ENCODE data around the gene SYNGR3. TPM values are rescaled to one million over a fixed set of nuclear protein-coding genes. Genes with fewer than 3 reads are reported as not detected.
A peak's percentile ranks its signal among the peaks of the same experiment; 100 is the strongest.

SYNGR3 gene
- total RNA-seq, 4 donors from 2014 or later, result 1.3 to 3.9 (median 3.3) TPM; not detected in 1

DNA sequence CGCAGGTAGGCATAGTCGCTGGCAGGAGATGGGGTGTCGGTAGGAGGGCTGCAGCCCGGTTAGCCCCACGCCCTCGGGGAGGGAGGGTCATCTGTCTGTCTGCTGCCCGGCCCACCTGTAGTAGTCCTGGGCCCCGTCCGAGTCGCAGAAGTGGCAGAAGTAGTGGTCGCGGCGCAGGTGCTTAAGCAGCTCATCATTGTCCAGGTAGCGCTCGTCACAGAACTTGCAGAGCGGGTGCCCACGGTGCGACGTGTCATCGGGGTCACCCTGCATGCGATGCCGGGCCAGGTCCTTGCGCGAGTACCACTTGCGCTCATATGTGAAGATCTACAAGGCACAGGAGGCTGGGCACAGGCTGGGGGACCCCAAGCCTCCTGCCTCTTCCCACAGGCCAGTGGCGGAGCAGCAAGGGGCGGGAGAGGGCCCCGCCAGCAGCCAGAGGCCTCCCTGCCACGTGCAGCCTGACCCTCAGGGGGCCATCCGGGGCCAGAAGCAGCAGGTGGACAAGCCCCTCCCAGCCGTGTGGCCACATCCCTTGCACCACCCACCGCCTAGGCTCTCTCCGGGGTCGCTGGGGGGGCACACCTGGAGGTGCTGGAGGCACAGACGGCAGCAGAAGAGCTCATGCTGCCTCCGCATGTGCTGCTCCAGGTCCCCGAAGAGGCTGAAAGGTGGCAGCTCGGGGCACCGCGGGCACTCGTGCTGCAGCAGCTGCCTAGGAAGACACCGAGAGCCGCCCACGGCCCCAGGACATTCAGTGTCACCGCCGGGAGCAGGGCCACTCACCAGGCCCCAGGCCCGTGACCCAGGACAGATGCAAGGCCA is 12.8 kb downstream of the SYNGR3 start:
- peaks cover 9 to 44% (median 12%) of the 10 kb centered on the region in 4 donors for H3K4me1 ChIP-seq
- H3K27ac ChIP-seq, result no peak overlapping the region
- TF ChIP-seq, protein P1, sequence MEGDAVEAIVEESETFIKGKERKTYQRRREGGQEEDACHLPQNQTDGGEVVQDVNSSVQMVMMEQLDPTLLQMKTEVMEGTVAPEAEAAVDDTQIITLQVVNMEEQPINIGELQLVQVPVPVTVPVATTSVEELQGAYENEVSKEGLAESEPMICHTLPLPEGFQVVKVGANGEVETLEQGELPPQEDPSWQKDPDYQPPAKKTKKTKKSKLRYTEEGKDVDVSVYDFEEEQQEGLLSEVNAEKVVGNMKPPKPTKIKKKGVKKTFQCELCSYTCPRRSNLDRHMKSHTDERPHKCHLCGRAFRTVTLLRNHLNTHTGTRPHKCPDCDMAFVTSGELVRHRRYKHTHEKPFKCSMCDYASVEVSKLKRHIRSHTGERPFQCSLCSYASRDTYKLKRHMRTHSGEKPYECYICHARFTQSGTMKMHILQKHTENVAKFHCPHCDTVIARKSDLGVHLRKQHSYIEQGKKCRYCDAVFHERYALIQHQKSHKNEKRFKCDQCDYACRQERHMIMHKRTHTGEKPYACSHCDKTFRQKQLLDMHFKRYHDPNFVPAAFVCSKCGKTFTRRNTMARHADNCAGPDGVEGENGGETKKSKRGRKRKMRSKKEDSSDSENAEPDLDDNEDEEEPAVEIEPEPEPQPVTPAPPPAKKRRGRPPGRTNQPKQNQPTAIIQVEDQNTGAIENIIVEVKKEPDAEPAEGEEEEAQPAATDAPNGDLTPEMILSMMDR (IDR thresholded peaks at IDR 0.05), result no peak
- no peak for TF ChIP-seq POLR2A (IDR thresholded peaks at IDR 0.05)
- no peaks in the 10 kb centered on the region for H3K9me3 ChIP-seq
- no peak for DNase-seq
- no peak overlapping the region for H3K4me3 ChIP-seq
- no peaks in the 10 kb centered on the region for H3K27me3 ChIP-seq
- peaks cover 0 to 58% (median 3%) of the 10 kb centered on the region in 3 donors for H3K36me3 ChIP-seq

DNA sequence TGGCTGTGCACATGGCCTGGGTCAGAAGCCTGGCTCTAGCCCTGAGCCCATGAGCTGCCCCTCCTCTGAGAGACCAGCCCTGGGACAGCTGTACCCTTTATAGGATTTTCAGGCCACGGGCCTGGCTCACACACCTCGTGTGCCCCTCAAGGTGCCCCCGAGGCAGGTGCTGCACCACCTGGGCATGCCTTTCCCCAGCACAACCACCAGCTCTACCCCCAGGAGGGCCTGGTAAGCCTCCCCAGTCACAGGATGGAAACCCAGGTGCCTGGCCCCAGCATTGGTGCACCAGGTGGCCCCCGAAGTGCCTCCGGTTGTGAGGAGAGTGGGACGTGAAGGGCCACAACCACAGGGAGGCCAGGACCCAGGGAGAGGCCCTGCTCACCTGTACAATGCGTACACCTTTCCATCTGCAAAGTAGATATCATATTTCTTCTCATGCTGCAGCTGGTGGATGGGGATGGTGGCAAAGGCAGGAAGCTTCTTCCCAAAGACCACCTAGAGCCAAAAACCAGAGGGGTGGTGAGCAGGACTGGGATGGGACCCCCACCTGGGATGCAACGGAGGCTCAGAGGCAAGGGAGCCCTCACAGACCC is 13.6 kb downstream of the SYNGR3 start:
- H3K4me1 ChIP-seq, result peaks cover 16 to 46% (median 19%) of the 10 kb centered on the region in 4 donors
- H3K27me3 ChIP-seq, result no peaks in the 10 kb centered on the region
- H3K9me3 ChIP-seq, result no peaks in the 10 kb centered on the region
- no peak overlapping the region for H3K4me3 ChIP-seq
- TF ChIP-seq, protein P1 (IDR thresholded peaks at IDR 0.05), result no peak
- TF ChIP-seq POLR2A (IDR thresholded peaks at IDR 0.05), result no peak
- H3K27ac ChIP-seq, result peak overlapping the region in 1 of 4 donors; percentile 72
- no peak for DNase-seq
- H3K36me3 ChIP-seq, result peaks cover 0 to 51% (median 3%) of the 10 kb centered on the region in 3 donors

DNA sequence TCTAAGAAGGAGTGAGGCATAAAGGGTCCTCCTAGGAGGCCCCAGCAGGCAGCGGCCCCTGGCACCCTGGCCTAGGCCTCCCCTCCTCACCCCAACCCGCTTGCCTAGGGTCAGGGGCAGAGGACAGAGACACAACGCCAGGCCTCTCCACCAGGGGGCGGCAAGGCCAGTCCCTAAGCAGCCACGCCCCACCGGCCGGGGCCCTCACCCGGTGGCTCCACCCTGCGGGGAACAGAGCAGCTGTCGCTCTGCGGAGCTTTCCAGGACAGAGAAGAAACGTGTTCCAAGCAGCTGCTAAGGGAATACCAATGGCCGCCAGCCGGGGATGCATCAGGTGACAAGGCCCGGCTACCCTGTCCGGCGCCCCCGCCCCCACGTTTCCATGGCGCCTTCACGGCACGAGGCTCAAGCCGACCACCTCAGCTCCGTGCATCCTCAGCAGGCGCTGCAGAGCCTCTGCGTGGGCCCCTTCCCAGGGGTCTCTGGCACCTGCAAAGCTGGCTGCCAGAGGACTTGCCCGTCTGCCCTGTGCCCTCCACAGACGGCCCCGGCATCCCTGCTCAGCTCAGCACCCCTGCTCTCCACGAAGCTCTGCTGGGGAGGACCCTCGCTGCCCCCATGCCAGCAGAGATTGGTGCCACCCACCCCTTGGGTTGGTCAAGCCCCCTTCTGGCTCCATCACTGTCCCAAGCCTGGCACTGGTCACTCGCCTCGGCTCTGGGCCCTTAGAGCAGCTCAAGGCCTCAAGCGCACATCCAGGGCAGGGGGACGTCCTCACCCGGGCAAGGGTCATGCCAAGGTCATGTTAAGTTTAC is 14.3 kb downstream of the SYNGR3 start:
- Histone ChIP-seq H3K9me3 (no peaks in the 10 kb centered on the region), H3K27ac (peak overlapping the region in 3 of 4 donors; percentile 49 to 72 (median 55)), H3K4me3 (peak overlapping the region in 1 of 4 donors; percentile 20), H3K4me1 (peaks cover 16 to 51% (median 24%) of the 10 kb centered on the region in 4 donors), H3K27me3 (no peaks in the 10 kb centered on the region), H3K36me3 (peaks cover 0 to 44% (median 3%) of the 10 kb centered on the region in 3 donors)
- TF ChIP-seq, protein P1 (IDR thresholded peaks at IDR 0.05), result peak; percentile 94 to 98 (median 98)
- no peak for TF ChIP-seq POLR2A (IDR thresholded peaks at IDR 0.05)
- DNase-seq, result peak; percentile 93 to 96 (median 95)

DNA sequence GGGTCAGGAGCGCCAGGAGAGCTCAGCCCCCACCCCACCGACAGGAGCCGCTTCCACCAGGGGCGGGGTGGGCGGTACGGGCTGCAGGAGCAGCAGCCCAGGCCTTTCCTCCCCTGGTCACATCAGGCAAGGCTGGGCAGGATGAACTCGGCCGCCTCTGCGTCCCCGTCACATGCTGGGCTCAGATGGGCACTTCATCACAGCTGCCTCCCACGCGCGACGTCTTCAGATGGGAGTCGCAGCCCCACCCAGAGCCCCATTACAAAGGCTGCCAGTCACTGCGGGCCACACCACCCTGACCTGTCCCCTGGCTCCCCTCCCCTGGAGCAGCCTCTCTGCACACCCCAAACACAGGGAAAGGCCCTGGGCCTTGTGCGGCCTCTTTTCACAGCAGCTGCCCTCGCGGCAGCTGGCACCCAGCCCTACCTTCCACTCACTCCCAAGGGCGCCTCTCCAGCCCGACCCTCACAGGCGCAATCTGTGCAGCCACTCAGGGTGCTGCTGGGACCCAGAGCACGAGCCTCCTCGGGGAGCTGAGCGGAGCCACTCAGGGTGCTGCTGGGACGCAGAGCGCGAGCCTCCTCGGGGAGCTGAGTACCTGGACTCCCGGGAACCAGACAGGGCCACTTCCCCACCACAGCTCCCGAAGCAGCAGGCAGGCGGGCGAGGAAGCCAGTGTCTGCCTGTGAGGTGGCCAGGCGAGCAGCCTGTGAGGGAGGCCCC is 15.2 kb downstream of the SYNGR3 start:
- TF ChIP-seq, protein P1 (IDR thresholded peaks at IDR 0.05), result no peak
- TF ChIP-seq POLR2A (IDR thresholded peaks at IDR 0.05), result no peak
- Histone ChIP-seq H3K27ac (no peak overlapping the region), H3K4me1 (peaks cover 16 to 51% (median 24%) of the 10 kb centered on the region in 4 donors), H3K9me3 (no peaks in the 10 kb centered on the region), H3K36me3 (peaks cover 0 to 35% (median 3%) of the 10 kb centered on the region in 3 donors), H3K4me3 (no peak overlapping the region), H3K27me3 (no peaks in the 10 kb centered on the region)
- no peak for DNase-seq

DNA sequence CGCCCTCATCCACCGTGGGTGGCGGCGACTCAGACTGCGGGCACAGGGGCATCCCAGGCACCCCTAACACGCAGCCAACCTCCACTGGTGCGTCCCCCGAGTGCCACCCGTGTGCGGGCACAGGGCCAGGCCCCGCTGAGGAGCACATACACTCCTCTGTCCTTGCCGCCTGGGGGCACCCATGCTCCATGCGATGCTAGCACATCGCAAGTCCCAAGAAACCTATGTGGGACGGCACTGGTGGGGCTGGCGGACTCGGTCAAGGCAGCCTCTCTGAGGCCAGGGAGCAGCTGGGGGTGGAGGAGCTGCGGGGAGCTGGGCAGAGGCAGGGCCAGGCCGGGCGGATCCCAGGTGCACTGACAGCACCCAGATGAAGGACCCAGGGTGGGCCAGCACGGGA is 15.9 kb downstream of the SYNGR3 start:
- Histone ChIP-seq H3K27ac (no peak overlapping the region), H3K9me3 (no peaks in the 10 kb centered on the region), H3K4me3 (no peak overlapping the region), H3K4me1 (peaks cover 16 to 58% (median 24%) of the 10 kb centered on the region in 4 donors), H3K36me3 (peaks cover 0 to 28% (median 3%) of the 10 kb centered on the region in 3 donors), H3K27me3 (no peaks in the 10 kb centered on the region)
- TF ChIP-seq POLR2A (IDR thresholded peaks at IDR 0.05), result no peak
- TF ChIP-seq, protein P1 (IDR thresholded peaks at IDR 0.05), result no peak
- no peak for DNase-seq
